HG02973 (cell line): ENCODE data around the gene SLC2A3.
"Not testable (repeated sequence)": the region's sequence is repeated elsewhere in the genome, so short reads cannot be mapped to it uniquely, and the experiment has no call there.

ENCODE experiments used
- ATAC-seq: cut with Tn5 transposase; IDR thresholded peaks from one replicate; pipeline ENCODE4 v1.9.1; 2021; ENCODE audit warnings: moderate library complexity; ENCODE audit not compliant: unreplicated experiment

SLC2A3 gene

DNA sequence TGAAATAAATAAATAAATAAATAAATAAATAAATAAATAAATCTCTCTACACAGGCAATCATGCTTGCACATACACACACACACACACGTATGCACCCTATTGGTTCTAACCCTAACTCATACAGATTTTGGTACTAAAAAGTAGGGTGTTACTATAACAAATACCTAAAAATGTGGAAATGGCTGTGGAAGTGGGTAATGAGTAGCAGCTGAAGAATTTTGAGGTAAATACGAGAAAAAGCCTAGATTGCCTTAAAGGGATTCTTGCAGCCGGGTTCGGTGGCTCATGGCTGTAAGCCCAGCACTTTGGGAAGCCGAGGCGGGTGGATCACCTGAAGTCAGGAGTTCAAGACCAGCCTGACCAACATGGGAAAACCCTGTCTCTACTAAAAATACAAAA lies 15.7 kb upstream of the SLC2A3 start:
- ATAC-seq = no peak

- not testable (repeated sequence) for ATAC-seq
These were observed 14.4 kb upstream of the SLC2A3 start for GRCh38 chr12:7950230-7950943.

- ATAC-seq = no peak
These were observed 12.7 kb upstream of the SLC2A3 start for GRCh38 chr12:7948589-7949260.

GRCh38 chr12:7947011-7947410 lies 11.0 kb upstream of the SLC2A3 start:
- no peak for ATAC-seq

DNA sequence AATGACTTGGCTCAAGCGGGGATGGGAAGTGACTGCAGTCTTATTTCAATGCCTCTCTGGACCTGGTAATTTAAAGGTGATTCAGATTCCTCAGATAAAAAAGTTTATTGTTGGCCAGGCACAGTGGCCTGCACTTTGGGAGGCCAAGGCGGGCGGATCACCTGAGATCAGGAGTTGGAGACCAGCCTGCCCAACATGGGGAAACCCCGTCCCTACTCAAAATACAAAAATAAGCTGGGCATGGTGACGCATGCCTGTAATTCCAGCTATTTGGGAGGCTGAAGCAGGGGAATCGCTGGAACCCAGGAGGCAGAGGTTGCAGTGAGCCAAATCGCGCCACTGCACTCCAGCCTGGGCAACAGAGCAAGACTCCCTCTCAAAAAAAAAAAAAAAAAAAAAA lies 8.8 kb upstream of the SLC2A3 start:
- ATAC-seq = not testable (repeated sequence)

DNA sequence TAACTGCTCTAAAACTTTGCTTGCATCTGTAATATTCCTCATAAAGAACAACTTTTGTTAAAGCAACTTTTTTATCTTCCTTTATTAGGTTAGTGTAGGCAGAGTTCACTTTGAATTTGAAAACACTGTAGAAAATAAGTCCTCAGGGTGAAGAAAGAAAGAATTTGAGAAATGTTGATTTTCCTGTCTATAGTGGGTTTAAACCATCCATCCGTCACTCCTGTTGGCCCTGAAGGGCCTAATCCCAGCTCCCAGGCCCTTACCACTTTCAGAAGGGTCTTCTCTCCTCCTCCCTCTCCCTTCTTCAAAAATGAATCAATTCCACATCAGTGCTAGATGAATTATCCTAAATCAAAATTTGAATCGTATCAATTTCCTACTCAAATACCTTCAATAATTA lies 4.9 kb upstream of the SLC2A3 start:
- no peak for ATAC-seq

GRCh38 chr12:7937833-7938506 lies 2.0 kb upstream of the SLC2A3 start:
- ATAC-seq = no peak

GRCh38 chr12:7934889-7935492 lies 996 bp downstream of the SLC2A3 start:
- ATAC-seq = no peak

- no peak for ATAC-seq
These were observed 1.7 kb downstream of the SLC2A3 start for GRCh38 chr12:7934091-7934888.

- ATAC-seq = peak; percentile 82
These were observed 2.7 kb downstream of the SLC2A3 start for GRCh38 chr12:7933255-7933726.

- ATAC-seq = not testable (repeated sequence)
These were observed 3.3 kb downstream of the SLC2A3 start for GRCh38 chr12:7932599-7933240.

DNA sequence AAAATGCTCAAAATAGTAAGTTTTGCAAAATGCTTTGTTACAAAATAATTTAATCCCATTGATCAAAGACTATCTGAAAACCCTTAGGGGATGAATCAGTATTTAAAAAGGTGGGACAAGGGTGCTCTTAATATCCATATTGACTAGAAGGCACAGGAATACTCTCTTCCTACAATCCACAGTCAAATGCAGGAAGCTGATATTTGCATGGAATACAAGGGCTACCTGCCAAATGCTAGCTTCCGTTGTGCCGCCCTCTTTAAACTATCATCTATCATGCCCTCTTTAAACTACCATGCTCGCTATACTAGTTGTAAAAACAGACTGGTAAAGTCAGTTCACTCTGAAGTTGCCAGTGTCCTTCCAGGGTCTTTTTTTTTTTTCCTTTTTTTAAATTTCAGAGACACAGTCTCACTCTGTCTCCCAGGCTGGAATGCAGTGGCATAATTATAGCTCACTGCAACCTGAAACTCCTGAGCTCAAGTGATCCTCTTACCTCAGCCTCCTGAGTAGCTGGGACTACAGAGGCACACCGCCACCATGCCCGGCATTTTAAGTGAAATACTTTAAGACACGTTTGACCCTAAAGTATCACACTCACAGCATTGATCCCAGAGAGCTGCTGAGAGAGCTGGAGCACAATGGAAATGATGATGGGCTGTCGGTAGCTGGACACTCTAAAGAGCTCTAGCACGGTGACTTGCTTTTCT lies 6.7 kb downstream of the SLC2A3 start:
- ATAC-seq = no peak

GRCh38 chr12:7927470-7927869 lies 8.5 kb downstream of the SLC2A3 start:
- ATAC-seq = no peak

DNA sequence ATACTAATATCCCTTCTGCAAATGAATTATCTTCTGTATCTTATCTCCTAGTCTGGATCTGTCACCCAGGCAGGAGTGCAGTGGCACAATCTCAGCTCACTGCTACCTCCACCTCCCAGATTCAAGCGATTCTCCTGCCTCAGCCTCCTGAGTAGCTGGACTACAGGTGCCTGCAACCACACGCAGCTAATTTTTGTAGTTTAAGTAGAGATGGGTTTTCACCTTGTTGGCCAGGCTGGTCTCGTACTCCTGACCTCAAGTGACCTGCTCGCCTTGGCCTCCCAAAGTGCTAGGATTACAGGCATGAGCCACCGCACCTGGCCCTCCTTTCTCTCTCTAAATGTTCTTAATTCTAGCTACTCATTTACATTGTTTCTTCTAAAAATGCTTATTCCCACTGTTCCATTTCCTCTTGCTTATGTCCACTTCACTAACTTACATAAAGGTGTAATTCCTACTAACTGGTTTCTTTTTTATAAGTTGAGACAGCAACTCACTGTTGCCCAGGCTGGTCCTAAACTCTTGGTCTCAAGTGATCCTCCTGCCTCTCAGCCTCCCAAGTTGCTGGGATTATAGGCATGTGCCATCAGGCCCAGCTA lies 9.8 kb downstream of the SLC2A3 start:
- not testable (repeated sequence) for ATAC-seq

- no peak for ATAC-seq
These were observed 12.4 kb downstream of the SLC2A3 start for GRCh38 chr12:7923241-7924236.

- ATAC-seq = not testable (repeated sequence)
These were observed 14.8 kb downstream of the SLC2A3 start for GRCh38 chr12:7921181-7921580.

GRCh38 chr12:7918268-7918590 lies 17.8 kb downstream of the SLC2A3 start:
- ATAC-seq = not testable (repeated sequence)
